ENCODE data around the gene RPGRIP1L.

- TF ChIP-seq POLR2A (IDR thresholded peaks at IDR 0.05; ENCODE audit: low read length): no peak
- no peak for TF ChIP-seq CTCF (IDR thresholded peaks at IDR 0.05)
- TF ChIP-seq MYC (IDR thresholded peaks at IDR 0.05; ENCODE audit: borderline replicate concordance, low read length): no peak
- TF ChIP-seq NPAS2 (CRISPR knock-in tag; IDR thresholded peaks at IDR 0.05; ENCODE audit: borderline replicate concordance): no peak
- TF ChIP-seq, protein P1, sequence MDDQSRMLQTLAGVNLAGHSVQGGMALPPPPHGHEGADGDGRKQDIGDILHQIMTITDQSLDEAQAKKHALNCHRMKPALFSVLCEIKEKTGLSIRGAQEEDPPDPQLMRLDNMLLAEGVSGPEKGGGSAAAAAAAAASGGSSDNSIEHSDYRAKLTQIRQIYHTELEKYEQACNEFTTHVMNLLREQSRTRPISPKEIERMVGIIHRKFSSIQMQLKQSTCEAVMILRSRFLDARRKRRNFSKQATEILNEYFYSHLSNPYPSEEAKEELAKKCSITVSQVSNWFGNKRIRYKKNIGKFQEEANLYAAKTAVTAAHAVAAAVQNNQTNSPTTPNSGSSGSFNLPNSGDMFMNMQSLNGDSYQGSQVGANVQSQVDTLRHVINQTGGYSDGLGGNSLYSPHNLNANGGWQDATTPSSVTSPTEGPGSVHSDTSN (IDR thresholded peaks at IDR 0.05): no peak
- no peak for TF ChIP-seq MAZ (IDR thresholded peaks at IDR 0.05; ENCODE audit: borderline replicate concordance, low read depth, low read length)
Observed at GRCh38 chr16:53662072-53662471, 41.6 kb downstream of the RPGRIP1L start.
